Caco-2 (cell line): ENCODE measurements around the gene AFF1. TPM values are rescaled to one million over a fixed set of nuclear protein-coding genes. Genes with fewer than 3 reads are reported as not detected.
A peak's percentile ranks its signal among the peaks of the same experiment; 100 is the strongest.

Experiments used
- BruUV-seq: library from RNA; stranded (reverse); fragments of 400-500 nt; replicated peaks from 2 replicates; lab custom pipeline; 2021; lab: Mats Ljungman, UMichigan
- CTCF ChIA-PET: fragments of 300-600 bp; sonication (Branson Sonifier 250); formaldehyde crosslinking; loops from one replicate; lab custom pipeline; 2022; ENCODE audit warnings: antibody characterized with exemption; lab: Charles Lee
- POLR2A ChIA-PET: fragments of 300-600 bp; sonication (Branson Sonifier 250); formaldehyde crosslinking; loops from one replicate; lab custom pipeline; 2022; ENCODE audit warnings: antibody characterized with exemption; lab: Charles Lee
- DNase-seq, 2 experiments: peaks; one replicate each; pipeline versions ENCODE4 v3.0.0 to v3.0.0-alpha.2; 2020 to 2022
- H3K27me3 ChIP-seq: replicated peaks from 2 replicates; pipeline ENCODE4 v1.6.0; 2011; ENCODE audit warnings: low read length; ENCODE audit not compliant: control insufficient read depth, insufficient read depth
- H3K36me3 ChIP-seq: 2 replicates; pipeline ENCODE4 v1.5.1; 2011; ENCODE audit warnings: low read length; ENCODE audit not compliant: control insufficient read depth, insufficient read depth
- H3K4me1 ChIP-seq: fragments of 250-450 bp; sonication (Bioruptor Pico); 2 replicates; pipeline ENCODE4 v1.5.1; 2020; ENCODE audit warnings: mild to moderate bottlenecking
- H3K4me3 ChIP-seq: 2 replicates; pipeline ENCODE4 v1.5.1; 2011; ENCODE audit warnings: low read depth, mild to moderate bottlenecking, control low read depth, low read length
- H3K9me3 ChIP-seq: fragments of 250-450 bp; sonication (Bioruptor Pico); 2 replicates; pipeline ENCODE4 v1.5.1; 2020; ENCODE audit warnings: mild to moderate bottlenecking, moderate library complexity
- H3K27ac Mint-ChIP-seq: one replicate; pipeline ENCODE4 v1.8.0; 2022; ENCODE audit warnings: mixed read lengths; ENCODE audit not compliant: unreplicated experiment
- H3K27me3 Mint-ChIP-seq: one replicate; pipeline ENCODE4 v1.8.0; 2022; ENCODE audit warnings: mixed read lengths; ENCODE audit not compliant: insufficient read depth, unreplicated experiment
- H3K36me3 Mint-ChIP-seq: one replicate; pipeline ENCODE4 v1.8.0; 2022; ENCODE audit warnings: mild to moderate bottlenecking, mixed read lengths; ENCODE audit not compliant: insufficient read depth, unreplicated experiment
- H3K4me1 Mint-ChIP-seq: one replicate; pipeline ENCODE4 v1.8.0; 2022; ENCODE audit warnings: low read depth, mixed read lengths; ENCODE audit not compliant: unreplicated experiment
- H3K4me3 Mint-ChIP-seq: one replicate; pipeline ENCODE4 v1.8.0; 2022; ENCODE audit warnings: mild to moderate bottlenecking, moderate library complexity, mixed read lengths; ENCODE audit not compliant: unreplicated experiment
- H3K9me3 Mint-ChIP-seq: one replicate; pipeline ENCODE4 v1.8.0; 2022; ENCODE audit warnings: mixed read lengths; ENCODE audit not compliant: unreplicated experiment
- intact Hi-C: fragments of 100-400 bp; cut with micrococcal nuclease; formaldehyde crosslinking; loops from one replicate; pipeline ENCODE4 v1.10.0; 2022; ENCODE audit not compliant: unreplicated experiment
- total RNA-seq: library from RNA; stranded (reverse); gene quantifications from 2 replicates; pipeline ENCODE4 v1.2.3, GENCODE V29; 2022
- TF ChIP-seq, protein P1 (sequence below), 2 experiments: fragments of 200-600 bp in 1 of 2; IDR thresholded peaks; 1 replicate in 1 of 2; 2 replicates in 1 of 2; pipeline versions ENCODE4 v1.5.1 to v1.8.0; 2011 to 2022; ENCODE audit warnings: antibody characterized with exemption in 1 of 2, control low read depth in 1 of 2, inconsistent platforms in 1 of 2, low read depth in 1 of 2, low read length in 1 of 2, mild to moderate bottlenecking in 1 of 2, moderate library complexity in 1 of 2; ENCODE audit not compliant: insufficient read depth in 1 of 2, severe bottlenecking in 1 of 2, unreplicated experiment in 1 of 2

AFF1 gene
- total RNA-seq, 1 experiment from 2014 or later, result 48.3 TPM

DNA sequence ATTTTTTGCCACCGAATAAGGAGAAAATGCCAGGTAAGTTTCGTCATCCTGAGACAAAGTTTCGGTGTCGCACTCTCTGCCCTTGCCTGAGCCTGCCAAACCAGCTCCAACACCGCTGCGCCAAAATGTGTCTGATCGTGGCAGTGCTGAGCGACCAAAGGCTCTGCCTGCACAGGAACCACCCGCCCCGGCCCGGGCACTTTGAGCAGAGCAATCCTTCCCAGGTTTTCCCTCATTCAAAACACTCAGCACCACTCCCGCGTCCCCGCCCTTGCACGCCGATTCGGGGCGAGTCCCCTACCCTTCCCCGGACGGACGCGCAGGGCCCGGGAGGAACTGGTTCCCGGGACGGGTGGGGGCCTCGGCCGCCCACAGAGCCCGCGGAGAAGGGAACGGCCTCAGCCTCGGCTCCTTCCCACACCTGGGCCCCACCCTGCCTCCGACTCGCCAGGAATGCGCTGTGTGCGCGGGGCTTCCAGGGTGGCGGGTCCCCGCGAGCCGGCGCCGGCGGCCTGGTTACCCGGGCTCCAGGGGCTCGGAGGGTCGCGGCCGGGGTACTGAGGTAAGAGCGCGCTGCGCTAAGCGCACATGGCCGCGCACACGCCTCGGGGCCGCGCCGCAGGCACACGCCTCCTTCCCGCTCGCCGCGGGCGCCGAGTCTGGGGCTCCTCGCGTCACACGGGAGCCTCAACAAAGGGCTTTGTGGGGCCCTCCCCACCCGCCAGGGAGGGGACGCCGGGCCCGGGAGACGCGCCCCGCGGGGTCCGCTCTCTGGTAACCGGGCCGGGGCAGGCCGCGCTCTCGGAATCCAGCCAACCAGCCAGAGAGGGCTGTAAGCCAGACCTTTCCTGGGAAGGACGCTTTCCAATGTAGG is 42.8 kb upstream of the AFF1 start, which contains the start of gene C4orf36:
TSS of gene C4orf36 (minus strand) at position 661 of the 874 bp plus-strand sequence. CDS start 902 bp downstream, outside the sequence.
- H3K27ac Mint-ChIP-seq, result peak within 1 kb of the TSS; percentile 88
- ChIA-PET CTCF (interaction anchor here (0.6 to 1.2 kb wide), 3 partner anchors 232 to 396 kb away, joined by 3 to 4 read pairs (median 3); no protein-coding TSS in a partner anchor), POLR2A (no interaction called here)
- intact Hi-C loops, result loop anchor here (5.0 kb wide), 2 partner anchors 35 to 100 kb away; no protein-coding TSS in a partner anchor
- H3K27me3 ChIP-seq, result no peaks in the 10 kb centered on the region
- peaks cover 6% of the 10 kb centered on the region for H3K4me1 Mint-ChIP-seq
- H3K4me1 ChIP-seq, result no peaks in the 10 kb centered on the region
- H3K27me3 Mint-ChIP-seq, result no peaks in the 10 kb centered on the region
- TF ChIP-seq, protein P1, sequence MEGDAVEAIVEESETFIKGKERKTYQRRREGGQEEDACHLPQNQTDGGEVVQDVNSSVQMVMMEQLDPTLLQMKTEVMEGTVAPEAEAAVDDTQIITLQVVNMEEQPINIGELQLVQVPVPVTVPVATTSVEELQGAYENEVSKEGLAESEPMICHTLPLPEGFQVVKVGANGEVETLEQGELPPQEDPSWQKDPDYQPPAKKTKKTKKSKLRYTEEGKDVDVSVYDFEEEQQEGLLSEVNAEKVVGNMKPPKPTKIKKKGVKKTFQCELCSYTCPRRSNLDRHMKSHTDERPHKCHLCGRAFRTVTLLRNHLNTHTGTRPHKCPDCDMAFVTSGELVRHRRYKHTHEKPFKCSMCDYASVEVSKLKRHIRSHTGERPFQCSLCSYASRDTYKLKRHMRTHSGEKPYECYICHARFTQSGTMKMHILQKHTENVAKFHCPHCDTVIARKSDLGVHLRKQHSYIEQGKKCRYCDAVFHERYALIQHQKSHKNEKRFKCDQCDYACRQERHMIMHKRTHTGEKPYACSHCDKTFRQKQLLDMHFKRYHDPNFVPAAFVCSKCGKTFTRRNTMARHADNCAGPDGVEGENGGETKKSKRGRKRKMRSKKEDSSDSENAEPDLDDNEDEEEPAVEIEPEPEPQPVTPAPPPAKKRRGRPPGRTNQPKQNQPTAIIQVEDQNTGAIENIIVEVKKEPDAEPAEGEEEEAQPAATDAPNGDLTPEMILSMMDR (IDR thresholded peaks at IDR 0.05; ENCODE audit: insufficient read depth in 1 of 2, low read depth in 1 of 2, low read length in 1 of 2, severe bottlenecking in 1 of 2, unreplicated experiment in 1 of 2), result no peak
- no peaks in the 10 kb centered on the region for H3K9me3 Mint-ChIP-seq
- H3K4me3 Mint-ChIP-seq, result peak within 1 kb of the TSS; percentile 80
- H3K4me3 ChIP-seq, result peak within 1 kb of the TSS; percentile 72
- BruUV-seq, result no TSS peak
- no peaks in the 10 kb centered on the region for H3K36me3 Mint-ChIP-seq
- H3K9me3 ChIP-seq, result no peaks in the 10 kb centered on the region
- DNase-seq, result peak; percentile 83 to 85
- H3K36me3 ChIP-seq, result no peaks in the 10 kb centered on the region

DNA sequence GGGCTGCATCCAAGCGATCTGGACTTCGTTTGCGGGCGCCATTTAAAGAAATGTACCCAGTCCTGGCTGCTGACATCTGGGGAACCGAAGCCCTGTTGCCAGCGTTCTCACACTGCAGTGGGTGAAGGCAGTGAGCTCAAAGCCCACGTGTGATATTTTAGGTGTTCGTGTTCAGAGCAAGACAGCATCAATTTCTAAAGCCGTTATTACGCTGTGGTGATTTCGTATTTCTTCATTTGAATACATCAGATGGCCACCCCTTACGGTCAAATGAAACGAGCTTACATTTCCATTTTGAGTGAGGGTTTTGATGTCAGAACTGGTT is 42.2 kb upstream of the AFF1 start:
- CTCF ChIA-PET, result interaction anchor here (0.6 to 1.2 kb wide), 3 partner anchors 232 to 396 kb away, joined by 3 to 4 read pairs (median 3); no protein-coding TSS in a partner anchor
- intact Hi-C loops, result loop anchor here (5.0 kb wide), 2 partner anchors 35 to 100 kb away; no protein-coding TSS in a partner anchor
- no peaks in the 10 kb centered on the region for H3K36me3 ChIP-seq
- peak overlapping the region; percentile 72 for H3K4me3 ChIP-seq
- TF ChIP-seq, protein P1 (IDR thresholded peaks at IDR 0.05; ENCODE audit: insufficient read depth in 1 of 2, low read depth in 1 of 2, low read length in 1 of 2, severe bottlenecking in 1 of 2, unreplicated experiment in 1 of 2), result no peak
- Mint-ChIP-seq H3K27ac (peak overlapping the region; percentile 88), H3K36me3 (no peaks in the 10 kb centered on the region), H3K27me3 (no peaks in the 10 kb centered on the region), H3K4me3 (peak overlapping the region; percentile 80), H3K4me1 (peaks cover 6% of the 10 kb centered on the region), H3K9me3 (no peaks in the 10 kb centered on the region)
- no peaks in the 10 kb centered on the region for H3K4me1 ChIP-seq
- no peaks in the 10 kb centered on the region for H3K27me3 ChIP-seq
- H3K9me3 ChIP-seq, result no peaks in the 10 kb centered on the region
- POLR2A ChIA-PET, result interaction anchor here (0.6 kb wide), 1 partner anchor 288 kb away, joined by 3 read pairs; no protein-coding TSS in a partner anchor
- no peak for DNase-seq
- no TSS peak for BruUV-seq

DNA sequence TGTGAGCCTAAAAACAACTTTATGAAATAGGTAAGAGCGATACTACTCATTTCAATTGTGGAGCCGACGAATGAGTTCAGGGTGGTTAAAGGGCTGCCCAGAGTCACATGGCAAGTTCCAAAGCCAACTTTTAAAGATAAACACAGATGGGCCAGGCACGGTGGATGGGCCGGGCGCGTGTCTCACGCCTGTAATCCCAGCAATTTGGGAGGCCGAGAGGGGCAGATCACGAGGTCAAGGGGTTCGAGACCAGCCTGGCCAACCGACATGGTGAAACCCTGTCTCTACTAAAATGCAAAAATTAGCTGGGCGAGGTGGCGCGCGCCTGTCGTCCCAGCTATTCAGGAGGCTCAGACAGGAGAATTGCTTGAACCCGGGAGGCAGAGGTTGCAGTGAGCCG is 41.7 kb upstream of the AFF1 start:
- ChIA-PET POLR2A (interaction anchor here (0.6 kb wide), 1 partner anchor 288 kb away, joined by 3 read pairs; no protein-coding TSS in a partner anchor), CTCF (interaction anchor here (1.1 to 1.2 kb wide), 2 partner anchors 394 to 397 kb away, joined by 3 to 4 read pairs; no protein-coding TSS in a partner anchor)
- intact Hi-C loops, result loop anchor here (5.0 kb wide), 2 partner anchors 36 to 101 kb away; no protein-coding TSS in a partner anchor
- no peaks in the 10 kb centered on the region for H3K27me3 Mint-ChIP-seq
- no TSS peak for BruUV-seq
- H3K4me3 Mint-ChIP-seq, result peak overlapping the region; percentile 80
- H3K4me1 Mint-ChIP-seq, result peaks cover 6% of the 10 kb centered on the region
- Histone ChIP-seq H3K4me1 (no peaks in the 10 kb centered on the region), H3K4me3 (no peak overlapping the region), H3K36me3 (no peaks in the 10 kb centered on the region), H3K9me3 (no peaks in the 10 kb centered on the region), H3K27me3 (no peaks in the 10 kb centered on the region)
- no peaks in the 10 kb centered on the region for H3K9me3 Mint-ChIP-seq
- no peak for DNase-seq
- no peaks in the 10 kb centered on the region for H3K36me3 Mint-ChIP-seq
- no peak overlapping the region for H3K27ac Mint-ChIP-seq
- TF ChIP-seq, protein P1 (IDR thresholded peaks at IDR 0.05; ENCODE audit: insufficient read depth in 1 of 2, low read depth in 1 of 2, low read length in 1 of 2, severe bottlenecking in 1 of 2, unreplicated experiment in 1 of 2), result no peak
